SK-N-SH (cell line): Measurements from ENCODE around the gene LIPH.

ENCODE experiments used
- CTCF ChIP-seq: fragments of 200-600 bp; sonication (generic); IDR thresholded peaks from 2 replicates; pipeline ENCODE4 v1.6.1; 2017; ENCODE audit warnings: antibody characterized with exemption, mild to moderate bottlenecking, moderate library complexity
- FOSL2 ChIP-seq: IDR thresholded peaks from 2 replicates; pipeline ENCODE4 v1.4.0; 2012; ENCODE audit warnings: low read depth, mild to moderate bottlenecking, moderate library complexity, borderline replicate concordance
- FOXJ3 ChIP-seq: sonication (generic); formaldehyde crosslinking; IDR thresholded peaks from 2 replicates; pipeline ENCODE4 v1.5.1; 2020; ENCODE audit warnings: mild to moderate bottlenecking, missing genetic modification reagents
- FOXM1 ChIP-seq: IDR thresholded peaks from 2 replicates; pipeline ENCODE4 v1.4.0; 2012; ENCODE audit warnings: low read depth, mild to moderate bottlenecking
- GATA2 ChIP-seq: sonication (generic); formaldehyde crosslinking; IDR thresholded peaks from 2 replicates; pipeline ENCODE4 v1.5.0; 2020; ENCODE audit warnings: mild to moderate bottlenecking, missing genetic modification reagents
- MAX ChIP-seq: IDR thresholded peaks from 2 replicates; pipeline ENCODE4 v1.4.0; 2012; ENCODE audit warnings: low read depth
- RAD21 ChIP-seq: IDR thresholded peaks from 2 replicates; pipeline ENCODE4 v1.6.1; 2012; ENCODE audit warnings: mild to moderate bottlenecking, low read length
- RCOR1 ChIP-seq: fragments of 150-350 bp; IDR thresholded peaks from 2 replicates; pipeline ENCODE4 v1.6.1; 2017; ENCODE audit warnings: antibody characterized with exemption, low read length
- REST ChIP-seq: IDR thresholded peaks from 2 replicates; pipeline ENCODE4 v1.6.1; 2012; ENCODE audit warnings: mild to moderate bottlenecking, low read depth, low read length, moderate library complexity
- SMC3 ChIP-seq: IDR thresholded peaks from 2 replicates; pipeline ENCODE4 v1.6.1; 2012; ENCODE audit warnings: low read depth, low read length, improper control_type of control experiment

- no peak for TF ChIP-seq REST
- TF ChIP-seq CTCF = no peak
- no peak for TF ChIP-seq FOXJ3 (CRISPR knock-in tag)
- TF ChIP-seq MAX = no peak
- TF ChIP-seq FOXM1 = no peak
- TF ChIP-seq FOSL2 = no peak
- TF ChIP-seq GATA2 (CRISPR knock-in tag) = no peak
- TF ChIP-seq SMC3 = no peak
- TF ChIP-seq RAD21 = no peak
- TF ChIP-seq RCOR1 = no peak
Measured at GRCh38 chr3:185484296-185484695, 68.1 kb downstream of the LIPH start.
